HL-60 (cell line): Measurements from ENCODE around the gene ZNF749.

Source experiments
- DNase-seq, 2 experiments: peaks; one replicate each; pipeline ENCODE4 v3.0.0-alpha.2; 2010 to 2020; ENCODE audit warnings: low read depth in 1 of 2, low spot score in 1 of 2
- H3K27ac ChIP-seq: fragments of 250-450 bp; sonication (Bioruptor Pico); replicated peaks from 2 replicates; pipeline ENCODE4 v1.5.1; 2020; ENCODE audit warnings: mild to moderate bottlenecking, moderate library complexity
- H3K27me3 ChIP-seq: fragments of 250-450 bp; sonication (Bioruptor Pico); 2 replicates; pipeline ENCODE4 v1.5.1; 2021; ENCODE audit warnings: mild to moderate bottlenecking, moderate library complexity; ENCODE audit not compliant: insufficient read depth, poor library complexity, severe bottlenecking
- H3K4me3 ChIP-seq: replicated peaks from 2 replicates; pipeline ENCODE4 v1.5.1; 2011; ENCODE audit warnings: mild to moderate bottlenecking, control low read depth, low read length; ENCODE audit not compliant: insufficient read depth
- GABPA ChIP-seq: IDR thresholded peaks from 2 replicates; pipeline ENCODE4 v1.6.1; 2012; ENCODE audit warnings: low read depth
- POLR2AphosphoS5 ChIP-seq: IDR thresholded peaks from 2 replicates; pipeline ENCODE4 v1.6.1; 2012; ENCODE audit warnings: low read depth
- SPI1 ChIP-seq: IDR thresholded peaks from 2 replicates; pipeline ENCODE4 v1.6.1; 2012; ENCODE audit warnings: low read depth, mild to moderate bottlenecking, borderline replicate concordance
- TF ChIP-seq, protein P1 (sequence below): IDR thresholded peaks from one replicate; pipeline ENCODE4 v1.5.1; 2011; ENCODE audit warnings: low read length, control low read depth, inconsistent platforms; ENCODE audit not compliant: insufficient read depth
- TF ChIP-seq, protein P2 (sequence below): IDR thresholded peaks from 2 replicates; pipeline ENCODE4 v1.6.1; 2012; ENCODE audit warnings: low read depth; ENCODE audit not compliant: insufficient replicate concordance

ZNF749 gene

DNA sequence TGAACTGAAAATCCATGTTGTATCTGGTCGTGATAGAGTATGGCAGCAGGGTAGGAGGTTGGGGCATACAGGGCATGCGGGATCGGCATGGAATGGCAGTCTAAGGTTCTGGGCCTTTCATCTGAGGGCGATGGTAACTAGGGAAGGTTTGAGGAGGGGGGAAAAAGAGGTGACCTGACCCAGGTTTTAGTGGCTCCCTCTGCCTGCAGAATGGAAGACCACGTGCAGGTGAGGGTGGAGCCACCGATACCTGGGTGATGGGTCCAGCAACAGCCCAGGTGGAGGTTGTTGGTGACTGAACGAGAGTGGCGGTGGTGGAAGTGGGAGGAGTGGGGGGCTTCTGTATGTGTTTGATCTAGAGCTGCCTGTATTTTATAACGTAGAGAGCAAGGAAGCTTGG lies 3.8 kb downstream of the ZNF749 start:
- Histone ChIP-seq H3K4me3 (no peak overlapping the region), H3K27ac (no peak overlapping the region), H3K27me3 (no peaks in the 10 kb centered on the region)
- TF ChIP-seq, protein P1, sequence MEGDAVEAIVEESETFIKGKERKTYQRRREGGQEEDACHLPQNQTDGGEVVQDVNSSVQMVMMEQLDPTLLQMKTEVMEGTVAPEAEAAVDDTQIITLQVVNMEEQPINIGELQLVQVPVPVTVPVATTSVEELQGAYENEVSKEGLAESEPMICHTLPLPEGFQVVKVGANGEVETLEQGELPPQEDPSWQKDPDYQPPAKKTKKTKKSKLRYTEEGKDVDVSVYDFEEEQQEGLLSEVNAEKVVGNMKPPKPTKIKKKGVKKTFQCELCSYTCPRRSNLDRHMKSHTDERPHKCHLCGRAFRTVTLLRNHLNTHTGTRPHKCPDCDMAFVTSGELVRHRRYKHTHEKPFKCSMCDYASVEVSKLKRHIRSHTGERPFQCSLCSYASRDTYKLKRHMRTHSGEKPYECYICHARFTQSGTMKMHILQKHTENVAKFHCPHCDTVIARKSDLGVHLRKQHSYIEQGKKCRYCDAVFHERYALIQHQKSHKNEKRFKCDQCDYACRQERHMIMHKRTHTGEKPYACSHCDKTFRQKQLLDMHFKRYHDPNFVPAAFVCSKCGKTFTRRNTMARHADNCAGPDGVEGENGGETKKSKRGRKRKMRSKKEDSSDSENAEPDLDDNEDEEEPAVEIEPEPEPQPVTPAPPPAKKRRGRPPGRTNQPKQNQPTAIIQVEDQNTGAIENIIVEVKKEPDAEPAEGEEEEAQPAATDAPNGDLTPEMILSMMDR: no peak
- TF ChIP-seq, protein P2, sequence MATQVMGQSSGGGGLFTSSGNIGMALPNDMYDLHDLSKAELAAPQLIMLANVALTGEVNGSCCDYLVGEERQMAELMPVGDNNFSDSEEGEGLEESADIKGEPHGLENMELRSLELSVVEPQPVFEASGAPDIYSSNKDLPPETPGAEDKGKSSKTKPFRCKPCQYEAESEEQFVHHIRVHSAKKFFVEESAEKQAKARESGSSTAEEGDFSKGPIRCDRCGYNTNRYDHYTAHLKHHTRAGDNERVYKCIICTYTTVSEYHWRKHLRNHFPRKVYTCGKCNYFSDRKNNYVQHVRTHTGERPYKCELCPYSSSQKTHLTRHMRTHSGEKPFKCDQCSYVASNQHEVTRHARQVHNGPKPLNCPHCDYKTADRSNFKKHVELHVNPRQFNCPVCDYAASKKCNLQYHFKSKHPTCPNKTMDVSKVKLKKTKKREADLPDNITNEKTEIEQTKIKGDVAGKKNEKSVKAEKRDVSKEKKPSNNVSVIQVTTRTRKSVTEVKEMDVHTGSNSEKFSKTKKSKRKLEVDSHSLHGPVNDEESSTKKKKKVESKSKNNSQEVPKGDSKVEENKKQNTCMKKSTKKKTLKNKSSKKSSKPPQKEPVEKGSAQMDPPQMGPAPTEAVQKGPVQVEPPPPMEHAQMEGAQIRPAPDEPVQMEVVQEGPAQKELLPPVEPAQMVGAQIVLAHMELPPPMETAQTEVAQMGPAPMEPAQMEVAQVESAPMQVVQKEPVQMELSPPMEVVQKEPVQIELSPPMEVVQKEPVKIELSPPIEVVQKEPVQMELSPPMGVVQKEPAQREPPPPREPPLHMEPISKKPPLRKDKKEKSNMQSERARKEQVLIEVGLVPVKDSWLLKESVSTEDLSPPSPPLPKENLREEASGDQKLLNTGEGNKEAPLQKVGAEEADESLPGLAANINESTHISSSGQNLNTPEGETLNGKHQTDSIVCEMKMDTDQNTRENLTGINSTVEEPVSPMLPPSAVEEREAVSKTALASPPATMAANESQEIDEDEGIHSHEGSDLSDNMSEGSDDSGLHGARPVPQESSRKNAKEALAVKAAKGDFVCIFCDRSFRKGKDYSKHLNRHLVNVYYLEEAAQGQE: no peak
- no peak for TF ChIP-seq GABPA
- TF ChIP-seq SPI1: no peak
- TF ChIP-seq POLR2AphosphoS5: no peak
- DNase-seq: no peak

DNA sequence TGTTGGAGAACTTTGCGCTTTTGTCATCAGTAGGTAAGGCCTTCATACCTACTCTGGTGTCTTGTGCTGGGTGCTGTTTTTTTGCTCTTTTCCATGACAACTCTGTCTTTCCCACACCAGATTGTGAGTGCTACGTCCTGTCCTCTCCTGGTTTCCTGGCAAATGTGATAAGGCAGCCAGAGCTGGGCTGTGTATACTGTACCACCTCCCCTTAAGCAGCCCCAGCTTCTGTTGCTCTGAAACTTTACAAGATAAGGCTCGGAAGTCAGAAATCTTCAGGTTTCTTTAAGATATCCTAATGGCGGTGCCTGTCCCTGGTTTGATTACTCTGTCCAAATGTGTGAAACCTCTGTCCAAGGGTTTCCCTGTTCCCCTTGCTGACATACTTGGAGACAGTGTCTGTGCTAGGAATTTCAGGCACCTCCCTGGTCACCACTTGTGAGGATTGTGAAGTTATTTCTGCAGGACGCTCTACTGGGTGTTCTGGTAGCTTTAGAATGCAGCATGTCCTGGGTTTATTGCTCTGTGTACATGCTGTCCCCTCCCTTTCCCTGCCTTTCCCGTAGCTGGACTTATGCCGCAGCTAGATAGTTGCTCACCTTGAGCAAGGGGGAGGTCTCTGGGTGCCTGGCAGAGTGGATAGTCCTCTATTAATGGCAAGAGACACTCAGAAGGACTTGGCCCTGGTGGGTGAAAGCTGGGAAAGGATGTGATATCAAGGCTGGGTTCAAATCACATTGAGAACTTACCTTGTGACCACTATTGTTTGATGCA lies 7.0 kb downstream of the ZNF749 start:
- no peak for DNase-seq
- Histone ChIP-seq H3K27me3 (no peaks in the 10 kb centered on the region), H3K4me3 (no peak overlapping the region), H3K27ac (no peak overlapping the region)
- TF ChIP-seq, protein P1: no peak
- no peak for TF ChIP-seq POLR2AphosphoS5
- TF ChIP-seq GABPA: no peak
- no peak for TF ChIP-seq SPI1
- TF ChIP-seq, protein P2: no peak

DNA sequence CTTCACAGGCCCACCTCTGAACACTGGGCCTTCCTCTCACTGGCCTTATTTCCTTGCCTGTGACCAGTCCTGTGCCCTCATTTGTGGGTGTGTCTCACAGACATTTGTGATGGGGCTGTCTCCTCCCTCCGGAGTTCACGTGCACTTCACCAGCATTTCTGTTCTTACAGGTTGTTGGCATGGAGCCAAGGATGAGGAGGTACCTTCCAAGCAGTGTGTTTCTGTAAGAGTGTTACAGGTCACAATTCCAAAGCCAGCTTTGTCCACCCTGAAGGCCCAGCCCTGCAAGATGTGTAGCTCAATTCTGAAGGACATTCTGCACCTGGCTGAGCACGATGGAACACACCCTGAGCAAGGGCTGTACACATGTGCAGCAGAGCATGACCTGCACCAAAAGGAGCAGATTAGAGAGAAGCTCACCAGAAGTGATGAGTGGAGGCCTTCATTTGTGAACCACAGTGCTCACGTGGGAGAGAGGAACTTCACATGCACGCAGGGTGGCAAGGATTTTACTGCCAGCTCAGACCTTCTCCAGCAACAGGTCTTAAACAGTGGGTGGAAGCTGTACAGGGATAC lies 8.1 kb downstream of the ZNF749 start:
- Histone ChIP-seq H3K27ac (no peak overlapping the region), H3K27me3 (no peaks in the 10 kb centered on the region), H3K4me3 (no peak overlapping the region)
- TF ChIP-seq SPI1 (no peak), GABPA (no peak), POLR2AphosphoS5 (no peak)
- TF ChIP-seq, protein P2: no peak
- TF ChIP-seq, protein P1: no peak
- DNase-seq: no peak
